GM21825 (cell line): Measurements from ENCODE around the gene SYNE3.
"Not testable (repeated sequence)": the region's sequence is repeated elsewhere in the genome, so short reads cannot be mapped to it uniquely, and the experiment has no call there.

Experiments used
- ATAC-seq: cut with Tn5 transposase; IDR thresholded peaks from one replicate; pipeline ENCODE4 v1.9.1; 2021; ENCODE audit warnings: mild to moderate bottlenecking, moderate library complexity; ENCODE audit not compliant: unreplicated experiment

SYNE3 gene

GRCh38 chr14:95526483-95527386, 10.3 kb upstream of the SYNE3 start:
- ATAC-seq: no peak

- ATAC-seq: no peak
Observed at GRCh38 chr14:95525999-95526398, 9.5 kb upstream of the SYNE3 start.

- no peak for ATAC-seq
Observed at GRCh38 chr14:95524706-95525512, 8.5 kb upstream of the SYNE3 start.

- no peak for ATAC-seq
Observed at GRCh38 chr14:95523815-95524448, 7.5 kb upstream of the SYNE3 start.

GRCh38 chr14:95523051-95523814, 6.8 kb upstream of the SYNE3 start:
- ATAC-seq: no peak

DNA sequence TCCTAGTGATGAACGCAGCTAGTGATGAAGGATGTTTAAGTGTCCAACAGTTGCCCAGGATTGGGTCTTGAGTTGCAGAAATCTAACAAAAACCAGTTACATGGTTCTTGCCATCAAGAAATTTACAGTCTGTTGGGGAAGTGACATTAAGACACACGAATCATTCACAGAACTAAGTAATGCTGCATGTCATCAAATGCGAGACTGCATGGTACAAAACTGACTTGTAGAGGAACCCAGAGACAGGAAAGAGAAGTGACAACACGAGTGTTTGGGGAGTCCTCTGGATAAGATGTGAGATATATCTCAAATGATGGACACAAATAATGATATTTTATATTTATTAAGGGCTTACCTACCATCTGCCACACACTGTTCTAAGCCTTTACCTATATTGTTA, 6.1 kb upstream of the SYNE3 start:
- ATAC-seq: no peak

DNA sequence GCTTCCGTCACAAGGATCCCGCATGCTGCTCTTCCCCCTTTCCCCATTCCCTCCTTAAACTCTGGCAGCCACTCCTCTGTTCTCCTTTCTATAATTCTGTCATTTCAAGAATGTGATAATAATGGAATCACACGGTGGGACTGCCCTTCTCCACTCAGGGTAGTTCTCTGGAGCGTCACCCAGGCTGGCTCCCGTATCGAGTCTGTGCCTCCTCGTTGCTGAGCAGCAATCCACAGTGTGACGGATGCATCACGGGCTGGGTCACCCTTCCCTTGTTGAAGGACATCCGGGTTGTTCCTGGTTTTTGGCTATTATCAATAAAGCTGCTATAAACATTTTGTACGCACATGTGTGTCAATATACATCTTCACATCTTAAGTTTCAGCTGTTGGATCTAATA, 5.7 kb upstream of the SYNE3 start:
- ATAC-seq: no peak

- no peak for ATAC-seq
Observed at GRCh38 chr14:95521001-95521400, 4.6 kb upstream of the SYNE3 start.

DNA sequence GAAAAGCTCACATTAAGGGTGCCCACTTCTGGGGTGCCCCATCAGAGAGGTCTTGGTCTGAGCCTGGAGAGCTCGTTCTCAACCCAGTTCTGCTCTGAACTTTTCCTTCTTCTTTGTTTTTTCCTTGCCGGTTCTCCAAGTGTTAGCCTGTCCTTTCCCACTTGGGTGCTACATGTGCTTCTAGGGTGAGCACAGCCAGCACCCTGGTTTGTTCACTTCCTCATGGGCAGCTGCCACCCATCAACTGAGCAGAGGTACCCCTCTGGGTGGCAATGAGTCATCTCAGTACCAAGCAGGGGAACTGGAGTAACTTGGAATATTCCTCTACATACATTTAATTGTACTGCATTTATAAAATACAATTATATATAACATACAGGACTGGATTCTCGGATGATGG, 3.9 kb upstream of the SYNE3 start:
- ATAC-seq: no peak

GRCh38 chr14:95519699-95520098, 3.2 kb upstream of the SYNE3 start:
- ATAC-seq: peak; percentile 20

GRCh38 chr14:95518045-95518751, 1.7 kb upstream of the SYNE3 start:
- ATAC-seq: no peak

GRCh38 chr14:95515596-95516552, 576 bp downstream of the SYNE3 start:
- ATAC-seq: peak; percentile 76

DNA sequence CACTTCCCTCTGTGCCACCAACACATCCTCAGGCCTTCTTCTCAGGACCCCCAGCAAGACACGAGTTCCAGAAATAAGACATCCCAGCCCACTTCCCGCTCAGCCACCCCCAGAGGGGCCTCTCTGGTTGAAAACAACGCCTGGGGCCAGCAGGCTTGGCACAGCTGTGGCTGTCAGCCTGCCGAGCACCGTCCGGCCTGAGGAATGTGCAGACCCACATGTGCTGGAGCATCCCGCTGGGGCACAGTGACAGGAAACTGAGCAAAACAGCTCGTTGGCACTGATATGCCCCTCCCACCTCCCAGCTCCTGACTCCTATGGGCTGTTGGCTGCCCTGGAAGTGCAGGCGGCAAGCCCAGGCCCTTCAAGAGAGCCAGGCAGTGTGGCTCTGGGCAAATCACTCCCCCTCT, 1.4 kb downstream of the SYNE3 start:
- ATAC-seq: no peak

DNA sequence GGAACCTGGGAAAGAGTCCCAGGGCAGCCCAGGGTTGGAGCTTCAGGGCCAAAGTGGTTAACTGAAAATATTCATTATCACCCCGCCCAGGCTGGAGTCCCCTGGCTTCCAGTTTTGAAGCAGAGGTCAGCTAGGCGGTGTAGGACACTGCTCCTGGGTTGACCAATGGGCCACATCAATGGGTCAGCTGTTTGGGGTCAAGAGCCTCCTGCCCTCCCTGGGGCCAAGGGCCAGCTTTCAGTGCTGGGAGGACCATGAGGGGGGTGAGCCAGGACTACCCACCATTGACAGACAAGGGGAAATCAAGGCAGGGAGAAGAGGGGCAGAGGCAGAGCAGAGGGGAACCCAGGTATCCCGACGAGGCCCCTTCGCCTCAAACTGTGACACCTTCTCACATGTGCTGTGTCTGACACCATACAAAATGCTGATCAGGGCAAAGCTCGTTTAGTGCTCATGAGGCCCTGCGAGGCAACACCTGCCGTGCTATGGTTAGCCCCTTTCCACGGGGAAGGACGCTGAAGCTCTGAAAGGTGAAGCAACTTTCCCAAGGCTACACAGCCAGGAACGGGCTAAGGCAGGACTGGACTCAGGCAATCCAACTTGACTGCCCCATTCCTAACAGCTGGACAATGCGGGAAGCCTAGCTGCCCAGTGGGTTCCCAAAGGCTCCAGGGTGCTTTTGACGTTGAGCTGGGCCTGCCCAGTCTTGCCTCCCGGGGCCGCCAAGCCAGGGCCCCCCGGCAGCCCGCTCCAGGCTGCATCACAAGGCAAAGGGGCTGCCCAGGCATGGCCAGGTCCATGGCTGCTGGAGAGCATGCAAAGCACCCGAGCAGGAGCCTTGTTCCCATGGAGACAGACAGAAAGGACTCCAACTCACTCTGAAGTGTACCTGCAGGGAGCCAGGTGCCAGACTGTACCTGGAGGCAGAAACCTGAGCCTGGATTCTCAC, 2.0 kb downstream of the SYNE3 start:
- ATAC-seq: no peak

GRCh38 chr14:95513291-95513690, 3.2 kb downstream of the SYNE3 start:
- no peak for ATAC-seq

- no peak for ATAC-seq
Observed at GRCh38 chr14:95511687-95512086, 4.8 kb downstream of the SYNE3 start.

DNA sequence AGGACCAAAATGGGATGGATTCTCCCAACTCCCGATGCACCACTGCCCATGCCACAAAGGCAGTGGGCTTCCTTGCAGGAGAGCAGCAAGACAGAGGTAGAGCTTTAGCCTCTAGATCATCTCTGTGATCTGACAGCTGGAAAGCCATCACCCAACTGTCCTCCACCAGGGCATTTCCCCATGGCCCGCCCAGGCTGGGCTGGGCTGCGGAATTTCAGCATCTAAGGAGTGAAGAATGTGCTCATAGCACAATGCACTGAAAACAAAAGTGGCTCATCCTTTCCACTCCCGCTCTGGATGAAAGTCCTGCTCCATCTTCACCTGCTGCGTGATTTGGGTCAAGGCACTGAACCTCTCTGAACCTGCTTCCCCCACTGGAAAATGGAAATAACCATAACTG, 5.6 kb downstream of the SYNE3 start:
- ATAC-seq: no peak

DNA sequence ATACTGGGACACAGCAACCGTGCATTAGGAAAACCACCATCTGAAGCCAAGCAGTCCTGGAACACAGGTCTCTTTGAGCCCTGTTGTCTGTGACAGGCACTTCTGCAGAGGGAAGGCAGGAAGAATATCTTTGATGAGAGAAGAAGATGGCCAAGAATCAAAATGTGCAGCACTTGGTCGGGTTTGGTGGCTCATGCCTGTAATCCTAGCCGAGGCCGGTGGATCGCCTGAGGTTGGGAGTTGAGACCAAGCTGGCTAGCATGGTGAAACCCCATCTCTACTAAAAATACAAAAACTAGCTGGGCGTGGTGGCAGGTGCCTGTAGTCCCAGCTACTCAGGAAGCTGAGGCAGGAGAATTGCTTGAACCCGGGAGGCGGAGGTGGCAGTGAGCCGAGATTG, 6.1 kb downstream of the SYNE3 start:
- not testable (repeated sequence) for ATAC-seq
